ENCODE data around the gene MRLN.

MRLN gene

DNA sequence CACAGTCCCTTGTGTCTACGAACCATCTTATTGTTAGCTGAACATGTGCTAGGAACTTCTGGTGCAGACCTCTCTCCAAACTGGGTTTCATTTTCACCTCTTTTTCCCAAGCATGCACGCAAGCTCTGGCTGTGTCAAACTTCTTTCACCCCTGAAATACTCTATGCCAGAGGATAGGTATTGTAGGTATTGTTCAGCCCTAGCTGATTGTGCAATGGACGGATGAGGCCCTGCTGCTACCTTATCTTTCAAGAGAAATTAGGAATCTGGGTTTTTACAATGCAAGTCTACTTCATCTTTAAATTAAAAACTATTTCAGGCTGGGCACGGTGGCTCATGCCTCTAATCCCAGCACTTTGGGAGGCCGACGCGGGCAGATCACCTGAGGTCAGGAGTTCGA is 28.3 kb upstream of the MRLN start:
- H3K27ac ChIP-seq: no peak overlapping the region
- TF ChIP-seq, protein P1, sequence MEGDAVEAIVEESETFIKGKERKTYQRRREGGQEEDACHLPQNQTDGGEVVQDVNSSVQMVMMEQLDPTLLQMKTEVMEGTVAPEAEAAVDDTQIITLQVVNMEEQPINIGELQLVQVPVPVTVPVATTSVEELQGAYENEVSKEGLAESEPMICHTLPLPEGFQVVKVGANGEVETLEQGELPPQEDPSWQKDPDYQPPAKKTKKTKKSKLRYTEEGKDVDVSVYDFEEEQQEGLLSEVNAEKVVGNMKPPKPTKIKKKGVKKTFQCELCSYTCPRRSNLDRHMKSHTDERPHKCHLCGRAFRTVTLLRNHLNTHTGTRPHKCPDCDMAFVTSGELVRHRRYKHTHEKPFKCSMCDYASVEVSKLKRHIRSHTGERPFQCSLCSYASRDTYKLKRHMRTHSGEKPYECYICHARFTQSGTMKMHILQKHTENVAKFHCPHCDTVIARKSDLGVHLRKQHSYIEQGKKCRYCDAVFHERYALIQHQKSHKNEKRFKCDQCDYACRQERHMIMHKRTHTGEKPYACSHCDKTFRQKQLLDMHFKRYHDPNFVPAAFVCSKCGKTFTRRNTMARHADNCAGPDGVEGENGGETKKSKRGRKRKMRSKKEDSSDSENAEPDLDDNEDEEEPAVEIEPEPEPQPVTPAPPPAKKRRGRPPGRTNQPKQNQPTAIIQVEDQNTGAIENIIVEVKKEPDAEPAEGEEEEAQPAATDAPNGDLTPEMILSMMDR (conservative IDR thresholded peaks at IDR 0.05): no peak

DNA sequence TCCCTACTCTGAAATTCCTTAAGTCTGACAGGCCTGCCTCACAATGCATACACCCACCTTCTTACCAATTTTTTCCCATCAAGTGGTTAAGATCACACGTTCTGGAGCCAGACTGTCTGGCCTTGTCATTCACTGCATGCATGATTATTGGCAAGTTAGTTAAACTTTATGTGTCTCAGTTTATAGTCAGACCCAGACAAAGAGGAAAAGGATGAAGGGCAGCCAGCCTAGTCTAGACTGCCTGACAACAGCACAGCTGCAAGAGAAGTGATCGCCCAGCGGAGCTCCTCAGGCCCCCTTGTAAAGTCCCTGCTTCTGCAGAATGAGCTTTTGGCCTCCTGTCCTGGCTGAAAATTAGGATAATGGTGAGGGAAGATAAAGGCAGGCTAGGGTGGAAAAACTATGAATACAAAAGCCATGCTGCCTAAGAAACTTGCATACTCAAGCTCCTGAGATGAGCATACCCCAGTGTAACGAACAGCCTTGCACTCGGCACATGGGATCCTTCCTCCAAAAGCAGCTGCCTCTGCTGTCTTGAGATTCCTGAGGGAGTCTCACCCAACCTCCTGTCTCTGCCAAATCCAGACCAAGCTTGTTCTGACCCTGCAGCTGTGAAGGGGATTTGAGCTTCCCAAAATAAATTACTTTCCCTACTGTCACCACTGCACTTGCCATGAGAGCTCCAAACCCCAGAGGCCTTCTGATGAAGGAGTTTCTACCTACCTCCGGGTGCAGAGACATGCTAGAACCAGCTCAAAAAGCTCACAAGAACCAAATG is 26.7 kb upstream of the MRLN start:
- H3K27ac ChIP-seq: no peak overlapping the region
- TF ChIP-seq, protein P1 (conservative IDR thresholded peaks at IDR 0.05): no peak

DNA sequence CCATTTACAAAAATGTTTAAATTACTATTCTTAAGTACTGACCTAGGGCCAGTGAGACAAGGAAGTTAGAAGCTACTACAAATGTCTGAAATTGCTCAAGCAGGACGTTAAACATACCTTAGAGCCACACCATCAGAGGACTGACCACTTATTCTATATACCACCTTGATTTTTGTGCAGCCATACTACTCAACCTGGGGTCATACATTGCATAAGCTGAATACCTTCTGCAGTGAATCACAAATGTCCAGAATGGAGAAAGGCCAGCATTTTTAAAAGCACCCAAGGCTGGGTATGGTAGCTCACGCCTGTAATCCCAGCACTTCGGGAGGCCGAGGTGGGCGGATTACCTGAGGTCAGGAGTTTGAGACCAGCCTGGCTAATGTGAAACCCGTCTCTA is 21.2 kb upstream of the MRLN start:
- TF ChIP-seq, protein P1 (conservative IDR thresholded peaks at IDR 0.05): no peak
- no peak overlapping the region for H3K27ac ChIP-seq

DNA sequence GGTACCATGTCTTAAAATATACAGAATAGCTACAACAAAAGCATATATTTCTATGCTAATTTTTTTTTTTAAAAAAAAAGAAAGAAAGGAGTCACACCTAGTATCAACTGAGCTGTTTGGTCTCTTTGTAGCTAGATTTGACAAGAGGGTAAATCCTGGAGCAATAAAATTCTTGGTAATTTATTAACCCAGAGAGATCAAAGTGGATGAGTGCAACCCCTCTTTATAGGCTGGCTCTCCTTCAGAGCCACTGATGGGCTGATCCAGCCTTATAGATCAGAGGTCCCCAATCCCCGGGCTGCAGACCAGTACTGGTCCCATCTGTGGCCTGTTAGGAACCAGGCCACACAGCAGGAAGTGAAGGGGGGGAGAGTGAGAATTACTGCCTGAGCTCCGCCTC is 19.8 kb upstream of the MRLN start:
- TF ChIP-seq, protein P1 (conservative IDR thresholded peaks at IDR 0.05): no peak
- no peak overlapping the region for H3K27ac ChIP-seq

DNA sequence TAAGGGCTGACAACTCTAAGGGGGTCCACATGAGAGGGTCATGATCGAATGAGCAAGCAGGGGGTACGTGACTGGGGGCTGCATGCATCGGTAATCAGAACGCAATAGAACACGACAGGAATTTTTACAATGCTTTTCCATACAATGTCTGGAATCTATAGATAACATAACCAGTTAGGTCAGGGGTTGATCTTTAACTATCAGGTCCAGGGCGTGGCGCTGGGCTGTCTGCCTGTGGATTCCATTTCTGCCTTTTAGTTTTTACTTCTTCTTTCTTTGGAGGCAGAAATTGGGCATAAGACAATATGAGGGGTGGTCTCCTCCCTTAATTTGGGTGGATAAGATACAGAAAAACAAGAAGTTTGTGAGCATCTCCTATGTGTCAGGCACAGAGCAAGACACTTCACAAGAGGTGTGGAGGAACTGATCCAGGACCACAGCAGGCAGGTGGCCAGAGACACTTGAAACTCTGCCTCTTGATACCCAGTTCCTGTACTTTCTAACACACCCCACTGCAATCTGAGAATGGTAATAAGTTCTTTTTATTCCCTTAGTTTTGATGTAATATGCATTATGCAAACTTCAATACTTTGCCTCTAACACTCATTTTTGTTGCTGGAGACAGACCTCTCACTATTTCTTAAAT is 18.0 kb upstream of the MRLN start:
- TF ChIP-seq, protein P1 (conservative IDR thresholded peaks at IDR 0.05): no peak

DNA sequence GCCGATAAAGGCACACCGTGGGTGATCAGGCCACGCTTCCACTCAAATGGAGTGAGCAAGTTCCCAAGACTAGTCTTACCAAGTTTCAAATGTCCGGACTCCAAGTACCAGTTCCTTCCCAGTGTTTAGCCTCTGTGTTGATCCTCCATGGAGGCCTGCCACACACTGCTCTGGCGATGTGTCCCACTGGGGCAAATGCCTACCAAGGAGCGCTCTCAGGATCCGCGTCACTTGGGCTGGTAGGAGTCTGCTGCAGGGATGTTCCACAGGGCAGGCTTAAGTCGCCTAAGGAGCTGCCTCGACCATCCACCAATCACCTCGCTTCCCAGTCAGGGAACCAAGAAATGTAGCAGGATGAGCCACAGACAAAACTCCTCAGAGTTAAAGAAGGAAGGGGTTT is 17.4 kb upstream of the MRLN start:
- H3K27ac ChIP-seq: no peak overlapping the region
- TF ChIP-seq, protein P1 (conservative IDR thresholded peaks at IDR 0.05): no peak

More for the DNA sequence above, 18.0 kb upstream of the MRLN start:
- no peak overlapping the region for H3K27ac ChIP-seq

DNA sequence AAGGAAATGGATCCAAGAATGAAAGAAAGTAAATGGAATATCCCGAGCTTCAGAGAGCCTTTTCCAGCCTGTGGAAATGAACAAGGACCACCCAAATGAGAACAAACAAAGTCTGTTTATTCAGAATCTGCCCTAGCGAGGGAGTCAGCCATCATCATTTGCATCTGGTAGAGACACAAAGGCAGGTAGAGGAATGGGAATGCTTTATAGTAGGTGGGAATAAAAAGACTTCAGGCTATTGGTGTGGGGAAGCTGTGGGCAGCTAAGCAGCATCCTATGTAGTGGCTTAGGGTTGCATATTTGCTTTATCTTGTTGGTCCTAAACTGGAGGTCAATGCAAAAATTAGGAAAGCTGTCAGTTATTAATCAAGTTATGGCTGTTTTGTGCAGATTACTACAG is 9.2 kb upstream of the MRLN start:
- no peak overlapping the region for H3K27ac ChIP-seq
- TF ChIP-seq, protein P1 (conservative IDR thresholded peaks at IDR 0.05): no peak

All from VCaP (cell line).